ENCODE results near the gene SMG9.
A peak's percentile ranks its signal among the peaks of the same experiment; 100 is the strongest.

SMG9 gene, protein sequence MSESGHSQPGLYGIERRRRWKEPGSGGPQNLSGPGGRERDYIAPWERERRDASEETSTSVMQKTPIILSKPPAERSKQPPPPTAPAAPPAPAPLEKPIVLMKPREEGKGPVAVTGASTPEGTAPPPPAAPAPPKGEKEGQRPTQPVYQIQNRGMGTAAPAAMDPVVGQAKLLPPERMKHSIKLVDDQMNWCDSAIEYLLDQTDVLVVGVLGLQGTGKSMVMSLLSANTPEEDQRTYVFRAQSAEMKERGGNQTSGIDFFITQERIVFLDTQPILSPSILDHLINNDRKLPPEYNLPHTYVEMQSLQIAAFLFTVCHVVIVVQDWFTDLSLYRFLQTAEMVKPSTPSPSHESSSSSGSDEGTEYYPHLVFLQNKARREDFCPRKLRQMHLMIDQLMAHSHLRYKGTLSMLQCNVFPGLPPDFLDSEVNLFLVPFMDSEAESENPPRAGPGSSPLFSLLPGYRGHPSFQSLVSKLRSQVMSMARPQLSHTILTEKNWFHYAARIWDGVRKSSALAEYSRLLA

DNA sequence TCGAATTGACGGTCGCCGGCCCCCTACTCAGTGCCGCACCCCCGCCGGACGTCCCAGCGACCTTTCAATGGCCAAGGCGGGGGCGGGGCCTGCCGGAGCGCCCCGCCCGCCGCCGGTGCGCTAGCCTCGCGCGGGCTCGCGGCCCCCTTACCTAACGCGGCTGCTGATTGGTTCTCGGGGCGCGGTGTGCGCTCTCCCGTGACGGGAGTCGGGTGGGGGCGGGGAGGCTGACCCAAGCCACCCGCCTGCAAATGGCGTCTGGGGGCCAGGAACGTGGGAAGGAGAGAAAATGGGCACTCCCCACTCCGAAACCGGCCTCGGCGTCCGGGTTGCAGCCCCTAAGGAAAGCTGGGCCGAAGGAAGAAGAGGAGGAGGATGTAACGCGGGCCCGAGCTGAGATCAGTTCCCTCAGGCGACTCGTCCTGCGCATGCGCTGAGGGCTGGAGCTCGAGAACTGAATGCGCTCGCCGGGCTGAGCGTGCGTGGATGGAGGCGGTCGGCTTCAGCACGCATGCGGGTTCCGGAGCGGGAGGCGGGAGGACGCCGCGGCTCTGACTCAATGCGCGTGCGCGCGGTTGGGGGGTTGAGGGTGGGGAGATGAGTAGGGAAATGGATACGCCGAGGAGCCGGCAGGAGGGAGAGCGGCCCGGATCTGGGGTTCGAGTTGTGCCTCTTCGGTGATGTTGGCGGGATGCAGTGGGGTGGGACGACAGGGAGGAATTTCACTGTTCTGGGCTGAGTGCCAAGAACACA is at the start of gene SMG9:
SMG9 (minus strand) TSS at position 460 of the 753 bp plus-strand sequence. CDS start 4,221 bp downstream, outside the sequence.
- peak; percentile 98 for DNase-seq

DNA sequence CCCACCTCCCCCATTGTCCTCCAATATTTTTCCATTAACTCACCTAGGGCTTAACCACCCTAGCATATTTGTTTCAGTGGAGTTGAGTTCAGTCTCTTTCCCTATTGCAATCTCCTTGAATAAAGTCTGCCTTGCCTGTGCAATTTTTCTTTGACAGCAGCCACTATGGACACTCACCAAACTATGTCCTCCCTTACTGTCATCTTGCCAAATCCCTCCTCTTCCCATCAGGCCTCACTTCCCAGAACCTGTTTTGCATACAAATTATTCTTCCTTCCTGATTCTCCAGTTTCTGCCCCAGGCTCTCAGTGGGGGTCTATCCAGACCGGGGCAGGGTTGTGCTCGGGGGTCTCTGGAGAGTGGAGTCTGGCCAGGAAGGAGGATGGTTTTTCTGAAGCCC is 49.7 kb upstream of the SMG9 start:
- DNase-seq = no peak

DNA sequence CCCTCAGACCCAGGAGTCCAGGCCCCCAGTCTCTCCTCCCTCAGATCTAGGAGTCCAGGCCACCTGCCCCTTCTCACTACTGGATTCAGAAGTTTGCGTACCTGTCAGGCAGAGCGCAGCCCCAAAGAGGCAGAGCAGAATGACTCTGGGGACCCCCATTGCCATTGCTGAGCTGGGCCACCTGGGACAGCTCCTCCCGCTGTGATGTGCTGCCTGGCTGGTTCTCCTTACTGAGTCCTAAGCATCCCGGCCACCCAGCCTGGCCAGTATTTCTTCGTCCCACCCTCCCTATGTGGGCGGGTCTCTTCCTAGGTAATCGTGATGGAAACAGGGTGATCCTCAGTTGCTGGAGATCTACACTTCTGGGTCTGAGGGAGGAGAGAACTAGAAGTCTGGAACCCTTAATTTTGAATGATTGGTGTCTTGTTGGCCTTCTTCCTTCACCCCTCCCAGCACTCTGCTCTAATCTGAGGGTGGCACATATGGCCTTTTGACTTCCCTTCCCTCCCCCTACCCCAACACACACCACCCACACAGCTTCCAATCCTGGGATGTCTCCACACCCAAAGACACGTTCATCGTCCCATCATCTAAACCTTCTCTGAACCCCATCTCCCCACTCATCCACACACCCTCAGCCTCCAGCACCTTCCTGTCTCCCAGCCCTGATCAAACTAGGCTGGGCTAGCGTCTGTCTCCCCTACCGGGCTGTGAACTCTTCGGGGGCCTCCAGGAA is 47.6 kb upstream of the SMG9 start, which contains the start of gene LYPD5:
LYPD5 (minus strand) TSS at position 232 of the 736 bp plus-strand sequence; CDS start at position 165, 67 bp downstream.
- DNase-seq = no peak

DNA sequence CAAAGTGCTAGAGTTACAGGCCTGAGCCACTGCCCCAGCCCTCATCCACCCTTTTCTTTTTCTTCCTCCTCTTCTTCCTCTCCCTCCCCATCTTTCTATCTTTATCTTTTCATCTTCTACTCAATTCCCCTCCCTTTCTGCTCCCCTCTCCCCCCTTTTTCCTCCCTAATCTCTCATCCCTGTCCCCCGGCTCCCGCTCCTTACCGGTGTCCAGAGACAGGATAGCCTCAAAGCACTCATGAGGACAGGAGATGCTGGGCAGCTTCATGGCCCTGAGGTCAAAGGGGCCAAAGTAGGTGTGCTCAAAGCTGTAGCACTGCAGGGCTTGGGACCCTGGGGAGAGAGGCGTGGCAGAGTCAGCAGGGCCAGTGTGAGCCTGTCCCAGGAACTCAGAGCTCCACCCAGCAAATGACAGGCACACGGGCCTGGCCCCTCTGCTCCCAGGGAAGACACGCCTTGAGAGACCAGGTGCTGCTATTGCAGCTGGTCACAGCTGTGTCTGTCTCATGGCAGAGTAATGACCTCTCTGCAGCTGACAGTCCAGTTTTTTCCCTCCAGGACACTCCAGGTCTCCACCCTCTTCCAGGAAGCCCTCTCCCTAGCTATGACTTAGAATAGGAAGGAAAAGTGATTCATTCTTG is 44.9 kb upstream of the SMG9 start:
- DNase-seq = no peak

DNA sequence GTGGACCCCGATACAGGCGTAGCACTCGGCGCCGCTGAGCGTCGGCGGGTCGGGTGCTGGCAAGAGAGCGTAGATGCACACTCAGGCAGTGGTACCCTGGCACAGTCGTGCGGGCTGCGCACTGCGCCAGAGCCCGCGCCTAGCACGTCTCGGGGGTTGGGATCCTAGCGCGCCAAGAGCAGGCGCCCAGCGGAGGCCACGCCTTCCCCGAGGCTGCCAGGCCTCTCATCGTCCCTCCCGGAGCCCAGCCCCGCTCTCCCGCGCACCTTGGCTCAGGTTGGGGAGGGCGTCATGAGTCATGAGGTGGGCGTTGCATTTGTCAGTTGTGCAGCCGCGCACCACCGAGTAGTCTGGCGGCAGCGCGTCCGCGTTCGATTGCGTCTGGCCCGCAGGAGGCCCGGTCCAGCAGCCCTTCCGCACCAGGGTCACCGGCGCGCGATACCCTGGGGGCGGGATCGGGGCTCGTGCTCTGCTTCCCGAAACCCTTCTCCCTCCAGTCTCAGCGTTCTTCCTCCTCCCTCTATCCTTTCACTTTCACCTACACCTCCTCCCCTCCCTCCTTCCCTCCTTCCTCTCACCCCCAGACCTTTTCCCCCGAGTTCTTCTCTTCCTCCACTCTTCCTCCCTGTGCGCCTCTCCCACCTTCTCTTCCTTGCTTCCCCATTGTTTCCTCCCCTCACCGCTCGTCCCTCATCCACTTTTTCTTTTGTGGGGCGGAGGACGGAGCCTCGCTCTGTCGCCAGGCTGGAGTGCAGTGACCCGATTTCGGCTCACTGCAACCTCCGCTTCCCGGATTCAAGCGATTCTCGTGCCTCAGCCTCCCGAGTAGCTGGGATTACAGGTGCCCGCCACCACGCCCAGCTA is 44.0 kb upstream of the SMG9 start:
- DNase-seq = no peak

DNA sequence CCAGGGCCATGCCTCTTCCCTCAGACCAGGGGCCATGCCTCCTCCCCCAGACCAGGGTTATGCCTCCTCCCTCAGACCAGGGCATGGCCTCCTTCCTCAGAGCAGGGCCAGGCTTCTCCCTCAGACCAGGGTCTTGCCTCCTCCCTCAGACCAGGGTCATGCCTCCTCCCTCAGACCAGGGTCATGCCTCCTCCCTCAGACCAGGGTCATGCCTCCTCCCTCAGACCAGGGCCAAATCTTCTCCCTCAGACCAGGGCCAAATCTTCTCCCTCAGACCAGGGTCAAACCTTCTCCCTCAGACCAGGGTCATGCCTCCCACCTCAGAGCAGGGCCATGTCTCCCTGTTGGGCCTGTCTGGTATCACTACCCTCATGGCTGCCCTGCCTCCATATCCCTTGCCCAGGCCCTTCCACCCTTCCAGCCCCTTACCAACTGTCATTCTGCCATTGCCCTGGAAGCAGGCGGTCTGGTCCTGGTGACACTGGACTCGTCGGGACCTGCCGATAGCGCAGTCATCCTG is 43.3 kb upstream of the SMG9 start:
- no peak for DNase-seq

DNA sequence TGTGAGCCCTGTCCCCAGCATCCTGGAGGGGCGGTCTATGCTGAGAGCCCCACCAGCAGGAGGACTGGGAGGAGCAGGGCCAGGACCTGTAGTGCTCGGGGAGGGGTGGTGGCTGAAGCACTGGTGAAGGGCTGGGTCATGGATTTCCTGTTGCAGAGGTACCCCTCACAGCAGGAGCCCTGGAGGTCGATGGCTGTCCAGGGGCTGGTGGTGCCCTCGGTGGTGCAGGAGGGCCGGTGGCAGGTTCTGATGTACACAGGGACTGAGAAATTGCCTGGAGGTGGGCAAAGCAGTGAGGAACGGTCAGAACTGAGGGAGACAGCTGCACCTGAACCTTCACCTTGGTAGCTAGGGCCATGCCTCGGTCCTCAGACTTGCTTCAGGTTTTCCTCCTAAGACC is 42.8 kb upstream of the SMG9 start:
- DNase-seq = no peak

DNA sequence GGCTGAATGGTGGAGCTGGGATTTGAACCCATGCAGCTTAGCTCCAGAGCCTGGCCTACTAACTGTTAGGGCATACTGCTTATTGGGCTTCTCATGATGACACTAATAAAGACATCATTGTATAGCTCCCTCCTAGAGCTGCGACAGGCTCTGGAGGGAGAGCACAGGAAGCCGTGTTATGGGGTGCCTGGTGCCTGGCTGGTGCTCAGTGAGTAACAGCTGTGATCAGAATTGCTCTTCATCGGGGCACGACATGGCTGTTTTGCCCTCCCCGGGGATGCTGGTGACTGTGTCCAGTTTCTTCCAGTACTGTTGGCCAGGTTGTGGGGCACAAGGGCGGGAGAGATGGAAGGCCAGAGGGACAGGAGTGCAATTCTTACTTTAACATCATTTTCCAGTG is 42.4 kb upstream of the SMG9 start:
- no peak for DNase-seq

DNA sequence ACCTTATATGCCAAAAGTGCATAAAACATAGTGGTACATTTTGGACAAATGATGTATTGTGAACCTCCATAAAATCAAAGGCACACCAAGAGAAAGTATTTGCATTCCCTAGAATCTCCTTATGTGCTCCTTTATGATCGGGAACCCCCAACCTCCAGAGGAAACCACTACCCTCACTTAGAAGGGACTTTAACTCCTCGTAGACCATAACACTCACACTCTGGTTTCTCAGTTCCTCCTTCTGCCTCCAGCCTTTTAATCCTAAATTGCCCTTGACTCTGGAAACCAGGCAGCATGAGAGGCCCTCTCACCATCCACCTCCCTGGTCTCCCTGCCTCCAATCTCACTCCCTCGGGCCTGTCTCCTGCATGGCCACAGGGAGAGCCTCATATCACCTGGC is 35.8 kb upstream of the SMG9 start:
- no peak for DNase-seq

DNA sequence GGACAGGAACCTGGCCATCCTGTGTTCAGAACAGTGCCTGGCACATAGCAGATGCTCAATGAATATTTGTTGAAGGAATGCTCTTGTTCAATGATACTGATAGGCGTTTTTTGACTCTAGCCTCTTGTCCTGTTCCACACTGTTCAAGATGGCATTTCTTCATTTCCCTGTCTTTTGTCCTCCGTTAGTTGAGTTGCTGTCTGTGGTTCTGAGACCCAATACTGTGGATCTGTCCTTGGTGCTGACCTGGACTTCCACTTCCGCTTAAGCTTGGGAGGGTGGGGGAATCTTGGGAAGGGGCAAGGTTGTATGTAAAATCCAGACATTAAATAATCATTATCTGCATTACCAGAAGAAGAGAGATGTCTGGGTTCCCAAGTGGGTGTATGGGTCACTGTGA is 34.3 kb upstream of the SMG9 start:
- peak; percentile 33 for DNase-seq

DNA sequence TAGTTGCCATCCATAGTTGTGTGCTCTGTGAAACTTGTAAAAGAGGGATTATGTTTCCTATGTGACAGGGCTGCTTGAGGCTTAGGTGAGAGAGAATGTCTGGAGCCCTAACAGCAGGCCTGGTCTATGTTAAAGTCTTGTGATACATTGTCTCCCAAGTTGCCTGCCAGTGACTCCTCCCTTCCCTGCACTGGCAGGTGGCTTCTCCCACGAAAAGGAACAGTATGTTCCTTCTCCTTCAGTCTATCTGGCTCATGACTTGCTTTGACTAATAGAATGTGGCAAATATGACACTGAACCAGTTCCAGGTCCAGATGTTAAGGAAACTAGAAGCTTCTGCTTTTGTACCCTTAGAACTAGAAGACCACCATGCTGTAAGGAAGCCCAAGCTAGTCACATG is 31.9 kb upstream of the SMG9 start:
- DNase-seq = no peak

DNA sequence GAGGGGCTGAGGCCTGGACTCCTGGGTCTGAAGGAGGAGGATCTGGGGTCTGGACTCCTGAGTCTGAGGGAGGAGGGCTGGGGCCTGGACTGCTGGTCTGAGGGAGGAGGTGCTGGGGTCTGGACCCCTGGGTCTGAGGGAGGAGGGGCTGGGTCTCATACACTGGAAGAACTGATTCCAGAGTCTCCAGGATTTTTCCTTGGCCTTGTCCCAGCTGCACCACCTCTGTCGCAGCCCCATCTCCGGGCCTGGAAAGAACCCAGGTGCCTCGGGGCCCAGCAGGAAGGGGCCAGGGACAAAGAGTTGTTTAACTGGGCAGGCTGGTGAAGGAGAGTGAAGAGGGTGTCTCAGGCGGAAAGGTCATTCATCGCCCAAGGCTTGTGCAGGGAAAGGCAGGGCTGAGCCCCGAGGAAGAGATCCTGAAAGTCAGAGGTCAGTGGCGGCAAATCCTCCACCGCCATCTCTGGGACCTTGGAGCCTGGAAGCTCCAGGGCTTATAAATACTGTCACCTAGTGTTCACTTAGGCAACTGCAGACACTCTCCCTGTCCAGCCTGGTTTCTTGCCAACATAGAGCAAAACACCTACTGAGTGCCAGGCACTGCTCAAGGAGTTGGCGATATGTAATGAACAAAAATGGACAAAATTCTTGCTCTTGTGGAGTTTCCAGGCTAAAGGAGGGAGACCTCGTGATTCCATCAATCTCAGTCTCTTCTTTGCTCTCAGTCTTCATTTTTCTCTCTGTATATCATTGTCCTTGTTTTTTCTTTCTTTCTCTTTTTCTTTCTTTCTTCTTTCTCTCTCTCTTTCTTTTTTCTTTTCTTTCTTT is 30.4 kb upstream of the SMG9 start:
- peak; percentile 69 for DNase-seq

DNA sequence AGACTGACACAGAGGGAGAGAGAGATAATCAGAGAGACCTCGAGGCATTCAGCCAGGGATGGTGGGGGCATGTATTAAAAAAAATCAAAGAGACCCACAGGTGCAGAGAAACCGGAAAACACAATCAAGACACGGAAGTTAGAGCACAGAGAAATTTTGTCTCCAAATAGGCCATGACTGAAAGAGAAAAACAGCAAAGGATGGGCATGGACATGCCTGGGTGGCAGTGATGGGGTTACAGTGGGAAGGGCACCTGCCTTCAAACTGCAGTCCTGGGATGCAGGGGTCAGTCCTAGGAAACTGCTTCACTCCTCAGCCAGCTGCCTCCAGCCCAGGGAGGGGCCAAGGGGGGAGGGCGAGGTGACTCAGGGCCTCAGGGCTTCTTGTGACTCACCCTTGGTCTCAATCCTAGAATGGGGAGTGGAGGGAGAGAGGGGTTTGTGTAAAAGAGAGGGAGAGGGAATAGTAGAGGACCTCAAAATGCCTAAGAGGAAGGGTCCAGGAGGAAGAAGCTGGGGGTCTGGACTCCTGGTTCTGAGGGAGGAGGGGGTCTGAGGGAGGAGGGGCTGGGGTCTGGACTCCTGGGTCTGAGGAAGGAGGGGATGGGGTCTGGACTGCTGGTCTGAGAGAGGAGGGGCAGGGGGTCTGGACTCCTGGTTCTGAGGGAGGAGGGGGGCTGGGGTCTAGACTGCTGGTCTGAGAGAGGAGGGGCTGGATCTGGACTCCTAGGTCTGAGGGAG is 29.6 kb upstream of the SMG9 start:
- DNase-seq = peak; percentile 82

DNA sequence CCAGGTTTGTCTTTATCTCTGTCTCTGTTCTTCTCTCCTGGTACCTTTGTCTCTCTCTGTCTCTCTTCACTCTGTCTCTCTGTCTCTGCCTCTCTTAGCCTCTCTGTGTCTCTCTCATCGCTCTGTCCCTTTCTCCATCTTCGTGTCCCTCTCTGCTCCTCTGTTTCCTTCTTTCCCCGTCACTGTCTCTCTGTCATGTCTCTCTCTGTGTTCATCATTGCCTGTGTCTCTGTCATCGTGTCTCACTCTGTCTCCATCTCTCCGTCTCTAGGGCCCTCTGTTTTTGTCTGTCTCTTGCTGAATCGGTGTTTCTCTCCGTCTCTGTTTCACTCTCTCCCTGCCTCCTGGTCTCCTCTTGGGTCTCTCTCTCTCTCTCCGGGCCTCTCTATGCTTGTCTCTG is 28.9 kb upstream of the SMG9 start:
- DNase-seq = no peak

DNA sequence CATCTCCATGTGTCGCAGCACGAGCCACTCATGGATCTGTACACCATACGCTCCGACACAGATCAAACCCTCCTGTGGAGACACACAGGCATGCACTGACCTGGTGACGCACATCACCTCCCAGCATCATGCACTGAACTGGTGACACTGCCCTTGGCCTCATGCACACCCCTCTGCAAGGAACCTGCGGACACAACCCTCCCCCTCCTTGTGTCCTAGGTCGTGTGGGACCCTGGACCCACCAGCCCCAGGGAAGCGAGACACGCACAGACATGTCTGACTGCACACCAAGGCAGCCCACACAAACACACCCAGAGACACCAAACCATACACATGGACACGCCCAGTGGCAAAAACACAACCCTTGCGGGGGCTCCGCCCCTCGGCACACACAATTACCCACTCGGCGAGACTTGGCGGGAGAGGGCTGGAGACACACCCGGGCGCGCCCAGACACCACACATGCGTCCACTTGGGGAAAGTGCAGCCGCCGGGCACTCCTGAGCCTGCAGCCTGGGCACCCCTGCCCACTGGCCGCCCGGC is 28.0 kb upstream of the SMG9 start:
- no peak for DNase-seq

DNA sequence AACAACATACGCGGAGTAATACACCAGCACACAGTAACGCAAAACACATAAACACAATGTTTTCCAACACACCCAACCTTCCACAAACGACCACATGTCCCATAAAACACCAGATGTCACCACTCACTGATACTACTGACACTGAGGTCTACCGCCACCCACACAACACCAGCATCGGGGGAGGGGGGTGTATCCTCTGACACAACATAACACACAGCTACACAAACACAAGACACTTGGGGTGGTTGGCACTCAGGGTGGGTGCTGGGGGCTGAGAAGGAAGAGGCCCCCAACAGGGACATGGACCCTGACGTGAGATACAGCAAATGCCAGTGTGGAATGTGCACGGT is 27.5 kb upstream of the SMG9 start:
- no peak for DNase-seq

DNA sequence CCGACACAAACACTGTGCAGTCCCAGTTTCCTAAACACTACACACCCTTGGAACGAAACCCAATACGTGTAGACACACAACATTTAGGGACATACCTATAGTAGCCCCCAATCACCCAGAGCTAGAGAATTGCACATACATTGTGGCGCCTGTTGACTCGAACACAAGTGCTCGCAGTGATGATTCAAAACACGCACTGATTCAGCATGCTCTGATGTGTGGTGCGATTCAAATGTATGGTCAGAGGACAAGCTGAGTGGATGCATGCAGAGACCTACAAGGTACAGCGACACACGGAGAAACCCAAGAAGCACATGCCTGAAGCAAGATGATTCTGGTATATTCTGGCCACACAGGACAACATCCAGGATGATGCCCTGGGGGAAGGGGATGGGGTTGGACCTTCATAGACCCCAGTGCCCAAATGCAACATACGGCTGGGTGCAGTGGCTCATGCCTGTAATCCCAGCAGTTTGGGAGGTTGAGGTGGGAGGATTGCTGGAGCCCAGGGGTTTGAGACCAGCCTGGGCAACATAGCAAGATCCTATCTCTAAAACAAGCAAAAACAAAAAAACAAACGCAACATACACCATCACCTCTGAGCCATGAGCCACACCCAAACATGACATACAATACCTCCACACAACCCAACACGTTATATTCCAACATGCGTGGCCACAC is 27.0 kb upstream of the SMG9 start:
- DNase-seq = no peak

DNA sequence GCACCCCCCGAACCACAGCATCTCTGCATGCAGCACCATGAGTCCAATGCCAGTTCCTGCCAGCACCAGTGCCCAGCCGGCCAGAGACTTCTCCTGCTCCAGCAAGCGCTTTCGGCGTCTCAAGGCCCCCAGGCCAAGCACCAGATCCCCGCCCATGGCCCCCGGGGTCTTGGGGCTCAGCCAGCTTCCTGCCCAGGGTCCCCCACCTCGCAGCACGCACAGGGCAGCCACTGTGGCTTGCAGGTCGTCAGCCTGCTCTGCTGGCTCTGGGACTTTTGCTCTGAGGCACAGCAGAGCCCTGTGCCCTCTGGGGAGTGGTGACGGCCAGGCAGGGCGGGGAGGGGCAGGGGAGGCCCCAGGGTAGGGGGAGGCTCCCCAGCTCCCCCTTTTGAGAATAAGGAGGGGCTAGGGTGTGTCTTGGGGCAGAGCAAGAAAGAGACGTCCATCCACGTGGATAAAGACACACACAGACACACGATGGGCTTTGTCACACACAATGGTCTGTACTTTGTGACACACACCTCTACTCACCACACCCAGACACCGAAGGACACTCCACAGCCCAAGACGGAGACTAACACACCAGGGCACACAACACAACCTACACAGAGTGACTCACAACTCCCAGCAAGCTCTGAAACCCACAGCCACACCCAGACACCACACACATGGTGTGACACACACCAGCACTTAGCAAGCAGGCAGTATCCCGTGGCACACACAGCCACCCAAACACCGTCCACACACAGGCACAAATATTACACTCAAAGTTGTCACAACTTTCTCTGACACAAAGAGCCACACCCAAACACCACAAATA is 26.2 kb upstream of the SMG9 start, which contains the start of gene KCNN4:
KCNN4 (minus strand) TSS at position 268 of the 820 bp plus-strand sequence; CDS start at position 156, 112 bp downstream.
- peak; percentile 58 for DNase-seq

Data from fibroblast of skin of right quadriceps (primary cell).